ENCODE measurements around the gene CCM2L.
A peak's percentile ranks its signal among the peaks of the same experiment; 100 is the strongest.

CCM2L gene

DNA sequence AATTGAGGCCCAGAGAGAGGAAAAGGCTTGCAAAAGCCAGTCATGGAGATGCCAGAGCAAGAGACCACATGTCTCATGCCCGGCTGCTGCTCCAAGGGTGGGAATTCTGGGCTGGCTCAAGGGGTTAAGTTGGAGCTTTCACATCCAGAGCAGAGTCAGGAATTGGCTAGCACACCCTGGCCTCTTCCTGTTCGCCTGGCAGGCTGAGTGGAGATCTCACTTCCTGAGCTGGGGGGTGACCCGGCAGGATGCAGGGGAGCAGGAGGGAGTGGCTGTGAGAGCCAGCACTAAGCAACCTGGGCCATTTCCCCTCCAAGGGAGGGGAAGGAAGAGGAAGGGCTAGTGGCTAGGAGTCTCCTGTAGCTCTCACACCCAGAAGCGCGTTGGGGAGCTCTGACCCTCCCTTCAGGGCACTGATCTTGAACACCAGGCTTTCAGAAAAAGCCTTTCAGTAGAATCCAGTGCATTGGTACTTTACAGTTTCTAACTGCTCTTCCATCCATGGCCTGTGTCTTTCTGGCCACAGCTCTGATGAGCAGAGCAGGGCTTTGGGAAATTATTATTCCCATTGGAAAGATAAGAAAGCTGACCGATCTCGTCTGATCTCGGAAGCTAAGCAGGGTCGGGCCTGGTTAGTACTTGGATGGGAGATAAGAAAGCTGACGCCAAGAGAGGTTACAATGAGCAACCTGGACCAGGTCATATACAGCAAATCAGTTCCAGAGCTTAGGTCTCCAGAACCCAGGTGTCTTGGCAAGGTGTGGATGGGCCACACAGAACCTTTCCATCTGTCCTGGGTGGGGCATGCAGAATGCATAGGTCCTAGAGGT is 2.2 kb upstream of the CCM2L start:
- Histone ChIP-seq H3K4me1 (ENCODE audit: control insufficient read depth in 5 of 5, insufficient read depth in 5 of 5, low read length in 5 of 5) (peaks cover 0 to 54% (median 20%) of the 10 kb centered on the region in 5 donors), H3K9ac (ENCODE audit: low read length in 5 of 5) (peak overlapping the region in 1 of 5 donors; percentile 24), H3K27me3 (ENCODE audit: control insufficient read depth in 5 of 5, insufficient read depth in 4 of 5, low read length in 5 of 5) (peaks cover 3 to 11% (median 7%) of the 10 kb centered on the region in 5 donors), H3K36me3 (ENCODE audit: control insufficient read depth in 5 of 5, insufficient read depth in 5 of 5, low read length in 5 of 5) (no peaks in the 10 kb centered on the region), H3K4me3 (ENCODE audit: low read depth in 1 of 5, low read length in 5 of 5) (peak overlapping the region in 1 of 5 donors; percentile 8), H3K27ac (ENCODE audit: low read depth, low read length) (peak overlapping the region; percentile 57), H3K9me3 (ENCODE audit: control insufficient read depth in 5 of 5, low read length in 5 of 5) (no peaks in the 10 kb centered on the region)

DNA sequence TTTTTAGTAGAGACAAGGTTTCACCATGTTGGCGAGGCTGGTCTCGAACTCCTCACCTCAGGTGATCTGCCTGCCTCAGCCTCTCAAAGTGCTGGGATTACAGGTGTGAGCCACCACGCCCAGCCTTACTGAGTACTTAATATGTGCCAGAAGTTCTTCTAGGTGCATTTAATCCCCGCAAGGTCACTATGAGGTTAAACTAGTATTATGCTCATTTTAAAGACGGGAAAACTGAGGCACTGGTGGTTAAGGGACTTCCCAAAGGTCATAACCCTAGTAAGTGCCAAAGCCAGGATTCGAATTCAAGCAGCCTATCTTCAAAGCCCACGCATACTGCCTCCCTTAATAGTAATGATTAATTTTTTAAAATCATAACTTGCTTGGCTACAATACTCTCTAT is 674 bp upstream of the CCM2L start:
- Histone ChIP-seq H3K36me3 (ENCODE audit: control insufficient read depth in 5 of 5, insufficient read depth in 5 of 5, low read length in 5 of 5) (no peaks in the 10 kb centered on the region), H3K4me1 (ENCODE audit: control insufficient read depth in 5 of 5, insufficient read depth in 5 of 5, low read length in 5 of 5) (peaks cover 0 to 59% (median 20%) of the 10 kb centered on the region in 5 donors), H3K27ac (ENCODE audit: low read depth, low read length) (no peak overlapping the region), H3K4me3 (ENCODE audit: low read depth in 1 of 5, low read length in 5 of 5) (peak overlapping the region in 1 of 5 donors; percentile 83), H3K9me3 (ENCODE audit: control insufficient read depth in 5 of 5, low read length in 5 of 5) (no peaks in the 10 kb centered on the region), H3K27me3 (ENCODE audit: control insufficient read depth in 5 of 5, insufficient read depth in 4 of 5, low read length in 5 of 5) (peaks cover 3 to 11% (median 7%) of the 10 kb centered on the region in 5 donors), H3K9ac (ENCODE audit: low read length in 5 of 5) (peak overlapping the region in 1 of 5 donors; percentile 23)

DNA sequence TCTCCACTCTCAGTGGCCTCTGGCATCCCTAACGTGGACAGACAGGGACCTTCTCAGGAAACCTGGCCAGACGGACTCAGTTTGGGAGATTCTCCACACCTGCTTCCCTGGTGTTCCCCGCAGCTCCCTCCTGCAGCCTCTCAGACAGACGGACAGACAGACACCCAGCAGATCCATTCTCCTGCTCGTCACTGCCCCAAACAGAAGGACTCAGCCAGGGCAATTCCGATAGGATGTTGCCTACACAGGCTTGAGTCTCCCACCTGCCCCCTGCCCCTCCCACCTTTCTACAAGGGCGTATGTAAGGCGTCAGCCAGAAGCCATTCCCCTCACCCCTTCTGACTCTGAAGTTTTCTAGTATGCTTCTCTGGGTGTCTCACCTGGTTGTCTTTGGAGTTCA is 428 bp downstream of the CCM2L start:
- H3K9ac ChIP-seq (ENCODE audit: low read length in 5 of 5) = peak overlapping the region in 2 of 5 donors; percentile 38 to 80
- peak overlapping the region; percentile 39 for H3K27ac ChIP-seq (ENCODE audit: low read depth, low read length)
- peak overlapping the region in 4 of 5 donors; percentile 58 to 83 (median 72) for H3K4me3 ChIP-seq (ENCODE audit: low read depth in 1 of 5, low read length in 5 of 5)

DNA sequence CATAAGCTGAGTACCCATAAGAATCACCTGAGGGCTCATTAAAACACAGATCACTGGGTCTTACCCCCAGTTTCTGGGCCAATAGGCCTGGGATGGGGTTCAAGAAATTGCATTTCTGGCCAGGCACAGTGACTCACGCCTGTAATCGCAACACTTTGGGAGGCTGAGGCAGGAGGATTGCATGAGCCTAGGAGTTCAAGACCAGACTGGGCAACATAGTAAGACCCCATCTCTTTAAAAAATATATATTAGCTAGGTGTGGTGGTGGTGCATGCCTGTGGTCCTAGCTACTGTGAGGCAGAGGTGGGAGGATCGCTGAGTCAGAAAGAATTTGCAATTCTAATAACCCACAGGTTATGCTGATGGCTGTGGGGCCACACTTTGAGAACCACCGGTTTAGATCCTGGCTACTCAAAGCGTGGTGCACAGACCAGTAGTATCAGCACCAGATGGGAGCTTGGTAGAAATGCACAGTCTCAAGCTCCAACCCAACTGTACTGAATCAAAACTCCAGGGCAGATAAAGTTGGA is 2.0 kb downstream of the CCM2L start:
- peaks cover 0 to 61% (median 12%) of the 10 kb centered on the region in 5 donors for H3K4me1 ChIP-seq (ENCODE audit: control insufficient read depth in 5 of 5, insufficient read depth in 5 of 5, low read length in 5 of 5)
- peak overlapping the region in 1 of 5 donors; percentile 5 for H3K9ac ChIP-seq (ENCODE audit: low read length in 5 of 5)
- no peaks in the 10 kb centered on the region for H3K9me3 ChIP-seq (ENCODE audit: control insufficient read depth in 5 of 5, low read length in 5 of 5)
- H3K27ac ChIP-seq (ENCODE audit: low read depth, low read length) = no peak overlapping the region
- H3K4me3 ChIP-seq (ENCODE audit: low read depth in 1 of 5, low read length in 5 of 5) = peak overlapping the region in 4 of 5 donors; percentile 5 to 68 (median 60)
- H3K36me3 ChIP-seq (ENCODE audit: control insufficient read depth in 5 of 5, insufficient read depth in 5 of 5, low read length in 5 of 5) = no peaks in the 10 kb centered on the region
- H3K27me3 ChIP-seq (ENCODE audit: control insufficient read depth in 5 of 5, insufficient read depth in 4 of 5, low read length in 5 of 5) = peaks cover 3 to 11% (median 7%) of the 10 kb centered on the region in 5 donors

More for the DNA sequence above, 428 bp downstream of the CCM2L start:
- Histone ChIP-seq H3K4me1 (ENCODE audit: control insufficient read depth in 5 of 5, insufficient read depth in 5 of 5, low read length in 5 of 5) (peaks cover 0 to 65% (median 20%) of the 10 kb centered on the region in 5 donors), H3K27me3 (ENCODE audit: control insufficient read depth in 5 of 5, insufficient read depth in 4 of 5, low read length in 5 of 5) (peaks cover 3 to 11% (median 7%) of the 10 kb centered on the region in 5 donors), H3K36me3 (ENCODE audit: control insufficient read depth in 5 of 5, insufficient read depth in 5 of 5, low read length in 5 of 5) (no peaks in the 10 kb centered on the region), H3K9me3 (ENCODE audit: control insufficient read depth in 5 of 5, low read length in 5 of 5) (no peaks in the 10 kb centered on the region)

DNA sequence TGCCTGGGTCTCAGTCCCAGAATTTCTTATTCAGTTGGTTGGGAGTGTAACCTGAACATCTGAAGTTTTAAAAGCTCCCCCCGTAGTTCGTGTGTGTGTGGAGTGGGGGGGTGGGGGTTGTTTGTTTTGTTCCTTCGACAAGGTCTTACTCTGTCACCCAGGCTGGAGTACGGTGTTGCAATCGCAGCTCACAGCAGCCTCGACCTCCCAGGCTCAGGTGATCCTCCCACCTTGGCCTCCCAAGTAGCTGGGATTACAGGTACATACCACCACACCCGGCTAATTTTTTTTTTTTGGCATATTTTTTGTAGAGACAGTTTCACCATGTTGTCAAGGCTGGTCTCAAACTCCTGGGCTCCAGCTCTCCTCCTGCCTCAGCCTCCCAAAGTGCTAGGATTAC is 3.1 kb downstream of the CCM2L start:
- Histone ChIP-seq H3K36me3 (ENCODE audit: control insufficient read depth in 5 of 5, insufficient read depth in 5 of 5, low read length in 5 of 5) (no peaks in the 10 kb centered on the region), H3K9ac (ENCODE audit: low read length in 5 of 5) (no peak overlapping the region), H3K4me1 (ENCODE audit: control insufficient read depth in 5 of 5, insufficient read depth in 5 of 5, low read length in 5 of 5) (peaks cover 0 to 54% (median 2%) of the 10 kb centered on the region in 5 donors), H3K27me3 (ENCODE audit: control insufficient read depth in 5 of 5, insufficient read depth in 4 of 5, low read length in 5 of 5) (peaks cover 6 to 18% (median 12%) of the 10 kb centered on the region in 5 donors), H3K27ac (ENCODE audit: low read depth, low read length) (no peak overlapping the region), H3K9me3 (ENCODE audit: control insufficient read depth in 5 of 5, low read length in 5 of 5) (no peaks in the 10 kb centered on the region), H3K4me3 (ENCODE audit: low read depth in 1 of 5, low read length in 5 of 5) (no peak overlapping the region)

DNA sequence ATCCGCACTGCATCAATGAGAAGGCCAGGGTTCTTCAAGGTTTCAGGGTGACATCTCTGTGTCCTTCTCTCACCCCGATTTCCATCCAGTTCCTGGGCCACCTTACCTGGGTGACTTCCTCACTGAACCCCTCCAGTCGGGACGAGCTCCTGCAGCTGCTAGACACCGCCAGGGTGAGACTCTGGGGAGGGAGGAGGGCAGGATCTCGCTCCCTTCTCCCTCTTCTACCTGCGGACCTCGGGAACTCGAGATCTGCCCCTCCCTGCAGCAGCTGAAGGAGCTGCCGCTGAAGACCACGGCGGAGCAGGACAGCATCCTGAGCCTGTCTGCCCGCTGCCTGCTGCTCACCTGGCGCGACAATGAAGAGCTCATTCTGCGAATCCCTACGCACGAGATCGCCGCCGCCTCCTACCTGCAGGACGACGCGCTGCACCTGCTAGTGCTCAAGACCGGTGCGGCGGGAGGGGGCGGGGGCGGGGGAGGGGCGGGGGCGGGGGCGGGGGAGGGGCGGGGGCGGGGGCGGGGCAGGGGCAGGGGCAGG is 7.5 kb downstream of the CCM2L start:
- H3K9ac ChIP-seq (ENCODE audit: low read length in 5 of 5) = no peak overlapping the region
- no peak overlapping the region for H3K27ac ChIP-seq (ENCODE audit: low read depth, low read length)
- no peak overlapping the region for H3K4me3 ChIP-seq (ENCODE audit: low read depth in 1 of 5, low read length in 5 of 5)
- peaks cover 15 to 32% (median 30%) of the 10 kb centered on the region in 5 donors for H3K27me3 ChIP-seq (ENCODE audit: control insufficient read depth in 5 of 5, insufficient read depth in 4 of 5, low read length in 5 of 5)
- peaks cover 0 to 2% (median 0%) of the 10 kb centered on the region in 5 donors for H3K36me3 ChIP-seq (ENCODE audit: control insufficient read depth in 5 of 5, insufficient read depth in 5 of 5, low read length in 5 of 5)
- peaks cover 2 to 46% (median 15%) of the 10 kb centered on the region in 5 donors for H3K4me1 ChIP-seq (ENCODE audit: control insufficient read depth in 5 of 5, insufficient read depth in 5 of 5, low read length in 5 of 5)
- H3K9me3 ChIP-seq (ENCODE audit: control insufficient read depth in 5 of 5, low read length in 5 of 5) = no peaks in the 10 kb centered on the region

DNA sequence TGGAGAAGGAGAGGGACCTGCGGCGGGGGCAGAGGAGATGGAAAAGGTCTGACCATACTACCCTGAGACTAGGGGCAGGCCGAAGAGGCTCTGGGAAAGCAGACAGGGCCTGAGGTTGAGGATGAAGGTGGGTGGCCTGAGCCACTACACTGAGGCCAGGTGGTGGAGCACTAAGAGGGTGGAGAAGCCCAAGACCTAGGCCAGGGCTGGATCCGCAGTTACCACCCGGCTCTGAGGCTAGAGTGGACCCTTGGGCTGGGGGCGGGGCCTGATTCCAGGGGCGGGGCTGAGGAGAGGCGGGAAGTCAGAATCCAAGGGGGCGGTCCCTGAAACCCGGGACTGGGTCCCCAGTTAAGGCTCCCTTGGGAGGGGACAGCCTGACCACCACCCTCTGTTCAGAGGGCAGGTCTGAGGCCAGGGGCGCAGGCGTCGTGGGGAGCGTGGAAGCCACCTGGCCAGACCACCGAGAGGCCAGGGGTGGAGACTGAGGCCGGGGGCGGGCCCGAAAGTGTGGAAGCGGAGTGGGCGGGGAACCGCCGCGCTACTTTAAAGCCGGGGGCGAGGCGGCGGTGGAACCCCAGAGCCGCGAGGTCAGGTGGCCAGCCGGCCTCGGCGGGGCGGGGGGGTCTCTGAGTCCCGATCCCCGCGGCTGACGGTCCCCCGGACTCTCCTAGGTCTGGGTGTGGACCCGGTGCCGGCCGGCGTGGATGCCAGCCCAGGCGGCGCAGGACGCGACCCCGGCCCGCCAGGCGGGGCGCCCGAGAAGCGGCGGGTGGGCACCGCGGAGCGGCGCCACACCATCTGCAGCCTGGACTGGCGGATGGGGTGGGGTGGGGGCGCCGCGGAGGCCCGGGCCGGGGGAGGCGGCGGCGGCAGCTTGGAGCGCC is 8.3 kb downstream of the CCM2L start:
- Histone ChIP-seq H3K4me1 (ENCODE audit: control insufficient read depth in 5 of 5, insufficient read depth in 5 of 5, low read length in 5 of 5) (peaks cover 2 to 45% (median 15%) of the 10 kb centered on the region in 5 donors), H3K27me3 (ENCODE audit: control insufficient read depth in 5 of 5, insufficient read depth in 4 of 5, low read length in 5 of 5) (peaks cover 15 to 36% (median 33%) of the 10 kb centered on the region in 5 donors), H3K4me3 (ENCODE audit: low read depth in 1 of 5, low read length in 5 of 5) (peak overlapping the region in 4 of 5 donors; percentile 35 to 64 (median 48)), H3K9ac (ENCODE audit: low read length in 5 of 5) (no peak overlapping the region), H3K27ac (ENCODE audit: low read depth, low read length) (no peak overlapping the region), H3K36me3 (ENCODE audit: control insufficient read depth in 5 of 5, insufficient read depth in 5 of 5, low read length in 5 of 5) (peaks cover 0 to 6% (median 3%) of the 10 kb centered on the region in 5 donors), H3K9me3 (ENCODE audit: control insufficient read depth in 5 of 5, low read length in 5 of 5) (no peaks in the 10 kb centered on the region)

DNA sequence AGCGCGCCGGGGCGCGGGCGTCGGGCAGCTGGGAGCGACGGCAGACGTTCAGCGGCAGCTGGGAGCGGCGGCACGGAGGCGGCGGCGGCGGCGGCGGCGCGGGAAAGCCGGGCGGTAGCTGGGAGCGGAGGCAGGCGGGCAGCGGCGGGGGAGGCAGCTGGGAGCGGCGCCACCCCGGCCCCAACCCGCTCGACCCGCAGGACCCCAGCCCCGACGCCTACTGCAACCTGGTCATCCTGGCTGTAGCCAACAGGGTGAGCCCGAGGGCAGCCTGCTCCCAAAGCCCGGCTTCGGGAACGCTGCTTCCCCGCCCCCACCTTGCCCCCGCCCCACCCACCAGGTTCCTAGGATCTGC is 8.9 kb downstream of the CCM2L start:
- peaks cover 2 to 41% (median 15%) of the 10 kb centered on the region in 5 donors for H3K4me1 ChIP-seq (ENCODE audit: control insufficient read depth in 5 of 5, insufficient read depth in 5 of 5, low read length in 5 of 5)
- H3K9me3 ChIP-seq (ENCODE audit: control insufficient read depth in 5 of 5, low read length in 5 of 5) = no peaks in the 10 kb centered on the region
- H3K27me3 ChIP-seq (ENCODE audit: control insufficient read depth in 5 of 5, insufficient read depth in 4 of 5, low read length in 5 of 5) = peaks cover 15 to 38% (median 34%) of the 10 kb centered on the region in 5 donors
- peaks cover 0 to 6% (median 4%) of the 10 kb centered on the region in 5 donors for H3K36me3 ChIP-seq (ENCODE audit: control insufficient read depth in 5 of 5, insufficient read depth in 5 of 5, low read length in 5 of 5)
- H3K4me3 ChIP-seq (ENCODE audit: low read depth in 1 of 5, low read length in 5 of 5) = peak overlapping the region in 3 of 5 donors; percentile 0 to 64 (median 47)
- H3K27ac ChIP-seq (ENCODE audit: low read depth, low read length) = no peak overlapping the region
- no peak overlapping the region for H3K9ac ChIP-seq (ENCODE audit: low read length in 5 of 5)
